Limb (tissue), 2 donors: ENCODE results near the gene TUBG2.
"Not testable (repeated sequence)": the region's sequence is repeated elsewhere in the genome, so short reads cannot be mapped to it uniquely, and the experiment has no call there.

Experiments
- DNase-seq, 2 donors: peaks; one replicate each; pipeline ENCODE4 v3.0.0-alpha.2; 2016; ENCODE audit errors: extremely low spot score in 2 of 2

Gene TUBG2

DNA sequence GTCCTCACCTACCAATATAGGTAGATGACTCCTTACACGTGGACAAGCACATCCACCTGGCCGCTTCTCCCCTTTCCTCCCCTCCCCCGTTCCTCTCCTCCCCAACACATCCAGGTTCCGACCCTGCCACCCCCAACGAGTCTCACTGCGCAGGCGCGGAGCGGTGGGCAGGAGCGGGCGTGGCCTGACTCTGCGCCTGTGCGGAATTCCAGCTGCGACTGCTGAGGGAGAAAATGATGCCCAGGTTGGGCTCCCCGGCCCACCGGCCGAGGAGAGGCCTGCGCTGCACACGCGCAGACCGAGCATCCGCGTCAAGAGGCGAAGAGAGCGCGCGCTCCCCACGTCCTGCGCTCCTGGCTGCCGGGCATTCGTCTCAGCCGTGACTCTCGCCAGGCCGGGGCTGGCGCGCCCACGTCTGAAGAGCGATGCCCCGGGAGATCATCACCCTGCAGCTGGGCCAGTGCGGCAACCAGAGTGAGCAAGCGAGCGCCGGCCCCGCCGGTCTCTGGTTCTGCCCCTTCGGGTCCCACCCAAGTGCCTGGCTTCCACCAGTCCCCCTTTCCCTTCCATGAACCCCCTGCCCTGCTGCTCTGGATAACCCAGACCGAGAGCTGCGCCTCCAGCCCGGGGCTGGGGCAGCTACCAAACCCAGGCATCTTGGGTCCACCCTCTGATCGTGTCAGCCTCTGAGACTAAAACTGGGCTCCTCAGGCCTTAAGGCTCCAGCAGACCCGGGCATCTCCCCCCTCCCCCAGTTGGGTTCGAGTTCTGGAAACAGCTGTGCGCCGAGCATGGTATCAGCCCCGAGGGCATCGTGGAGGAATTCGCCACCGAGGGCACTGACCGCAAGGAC, at the start of gene TUBG2:
Gene TUBG2 (plus strand): TSS at position 206 of the 853 bp plus-strand sequence. CDS start 220 bp downstream, at position 426.
- DNase-seq: peak; percentile 89 to 93

DNA sequence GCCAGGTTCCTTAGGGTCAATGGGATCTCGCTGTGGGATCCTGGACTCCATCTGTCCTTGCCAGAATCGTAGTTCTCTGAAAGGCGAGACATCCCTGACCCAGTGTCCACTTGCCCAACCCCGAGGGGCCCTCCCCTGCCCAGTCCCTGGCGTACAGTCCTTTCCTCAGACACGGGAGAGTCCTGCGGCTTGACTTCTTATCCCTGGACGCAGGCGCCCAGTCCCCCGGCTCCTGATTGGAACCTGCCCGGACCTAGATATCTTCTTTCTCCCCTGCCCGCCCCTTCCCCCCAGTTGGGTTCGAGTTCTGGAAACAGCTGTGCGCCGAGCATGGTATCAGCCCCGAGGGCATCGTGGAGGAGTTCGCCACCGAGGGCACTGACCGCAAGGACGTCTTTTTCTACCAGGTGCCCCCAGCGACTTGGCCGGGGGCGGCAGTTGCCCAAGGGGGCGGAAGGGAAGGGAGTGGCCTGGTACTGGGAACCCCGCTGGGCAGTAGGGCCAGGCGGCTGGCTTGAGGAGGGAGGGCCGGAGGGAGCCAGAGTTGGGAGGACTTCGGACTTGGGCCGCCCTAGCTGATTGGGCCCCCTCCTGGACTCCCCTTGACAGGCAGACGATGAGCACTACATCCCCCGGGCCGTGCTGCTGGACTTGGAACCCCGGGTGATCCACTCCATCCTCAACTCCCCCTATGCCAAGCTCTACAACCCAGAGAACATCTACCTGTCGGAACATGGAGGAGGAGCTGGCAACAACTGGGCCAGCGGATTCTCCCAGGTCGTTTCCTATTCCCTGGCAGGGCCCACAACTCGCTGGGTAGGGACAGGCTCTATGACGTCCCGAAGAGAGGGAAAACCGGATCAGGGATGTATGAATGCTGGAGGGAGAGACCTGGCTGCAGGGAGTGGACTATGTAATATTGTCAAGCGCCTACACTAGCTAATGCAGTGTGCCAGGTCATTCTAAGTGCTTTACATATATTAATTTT, 49.0 kb upstream of the TUBG2 start:
- DNase-seq: not testable (repeated sequence)

DNA sequence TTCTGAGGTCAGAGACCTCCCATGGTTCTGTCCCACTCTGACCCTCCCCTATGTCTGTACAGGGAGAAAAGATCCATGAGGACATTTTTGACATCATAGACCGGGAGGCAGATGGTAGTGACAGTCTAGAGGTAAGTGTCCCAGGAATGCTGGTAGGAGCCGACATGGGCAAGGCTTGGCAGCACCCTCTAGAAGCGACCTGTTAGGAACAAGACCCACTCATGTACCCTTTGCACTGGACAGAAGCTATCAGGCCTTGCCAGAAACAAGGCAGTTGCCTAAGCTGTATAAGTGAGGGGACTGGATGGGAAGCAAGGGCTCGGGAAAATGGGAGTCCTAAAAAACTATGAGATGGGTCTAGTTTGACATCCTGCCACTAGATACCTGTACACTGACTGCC, 47.1 kb upstream of the TUBG2 start:
- DNase-seq: no peak

DNA sequence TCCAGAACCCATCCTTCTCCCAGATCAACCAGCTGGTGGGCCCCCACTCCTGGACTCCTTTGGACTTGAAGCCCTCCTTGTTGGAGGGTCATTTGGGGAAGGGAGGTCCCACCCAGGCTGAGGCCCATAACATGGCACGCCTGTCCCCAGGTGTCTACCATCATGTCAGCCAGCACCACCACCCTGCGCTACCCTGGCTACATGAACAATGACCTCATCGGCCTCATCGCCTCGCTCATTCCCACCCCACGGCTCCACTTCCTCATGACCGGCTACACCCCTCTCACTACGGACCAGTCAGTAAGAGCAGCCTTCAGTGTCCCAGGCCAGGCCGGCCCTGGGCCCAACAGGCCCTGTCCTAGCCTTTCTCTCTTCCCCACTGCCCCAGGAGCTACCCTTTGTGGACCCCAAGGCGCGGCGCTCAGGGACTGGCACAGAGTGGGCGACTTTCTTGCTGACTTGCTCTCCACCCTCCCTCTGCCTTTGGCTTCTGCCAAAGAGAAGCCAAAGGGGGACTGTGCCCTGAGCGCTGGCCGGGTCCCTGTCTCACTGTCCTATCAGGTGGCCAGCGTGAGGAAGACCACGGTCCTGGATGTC, 45.3 kb upstream of the TUBG2 start:
- no peak for DNase-seq

DNA sequence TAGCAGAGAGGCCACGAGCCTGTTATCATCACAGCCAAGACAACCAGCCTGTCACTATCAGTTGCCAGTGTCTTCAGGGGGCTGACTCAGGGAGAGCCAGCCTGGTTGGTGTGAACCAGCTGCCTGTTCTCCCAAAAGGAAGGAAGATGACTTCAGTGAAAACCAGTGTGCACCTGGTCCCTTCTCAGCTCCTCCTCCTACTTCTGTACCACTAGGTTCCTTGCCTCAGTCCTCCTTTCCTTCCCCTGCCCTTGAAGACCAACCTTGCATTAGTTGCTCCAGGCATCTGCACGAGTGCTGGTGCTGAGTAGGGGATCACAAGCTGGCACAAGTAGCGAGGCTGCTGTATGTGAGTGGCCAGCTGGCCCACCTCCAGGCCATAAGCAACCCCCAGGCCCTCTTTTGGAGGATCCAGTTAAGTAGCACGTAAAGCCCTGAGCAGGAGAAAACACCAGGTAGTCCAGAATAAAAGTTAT, 41.1 kb upstream of the TUBG2 start:
- no peak for DNase-seq

DNA sequence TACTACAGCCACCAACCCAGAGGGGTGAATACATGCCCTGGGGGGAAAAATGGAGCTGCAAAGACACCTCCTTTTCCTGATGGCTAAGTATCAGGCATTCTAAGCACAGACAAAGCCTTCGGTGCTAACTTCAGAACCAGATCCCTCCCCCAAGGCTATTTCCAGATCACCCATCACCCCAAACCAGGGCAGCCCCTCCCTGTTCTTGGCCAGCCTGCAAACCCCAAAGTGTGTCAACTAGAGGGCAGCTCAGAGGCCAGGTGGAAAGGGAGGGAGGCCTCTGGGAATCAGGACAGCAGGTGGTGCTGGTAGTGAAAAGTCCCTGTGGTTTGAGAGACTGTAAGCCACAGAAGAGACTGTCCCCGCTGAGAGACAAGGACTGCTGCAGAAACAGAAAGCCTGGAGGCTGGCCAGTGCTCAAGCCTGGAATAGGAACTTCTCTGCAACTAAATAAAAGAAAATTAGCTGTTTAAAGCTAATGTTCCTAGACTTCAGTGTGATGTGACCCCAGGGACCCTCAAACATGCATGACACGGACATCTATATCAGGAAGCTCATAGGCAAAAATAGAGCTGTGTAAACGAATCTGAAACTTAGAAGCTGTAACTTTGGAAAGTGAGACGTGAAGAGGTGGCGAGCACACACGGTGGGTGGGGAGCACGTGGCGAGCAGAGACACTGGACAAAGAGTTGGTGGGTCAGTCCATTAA, 40.5 kb upstream of the TUBG2 start:
- peak in 1 of 2 donors; percentile 23 for DNase-seq

DNA sequence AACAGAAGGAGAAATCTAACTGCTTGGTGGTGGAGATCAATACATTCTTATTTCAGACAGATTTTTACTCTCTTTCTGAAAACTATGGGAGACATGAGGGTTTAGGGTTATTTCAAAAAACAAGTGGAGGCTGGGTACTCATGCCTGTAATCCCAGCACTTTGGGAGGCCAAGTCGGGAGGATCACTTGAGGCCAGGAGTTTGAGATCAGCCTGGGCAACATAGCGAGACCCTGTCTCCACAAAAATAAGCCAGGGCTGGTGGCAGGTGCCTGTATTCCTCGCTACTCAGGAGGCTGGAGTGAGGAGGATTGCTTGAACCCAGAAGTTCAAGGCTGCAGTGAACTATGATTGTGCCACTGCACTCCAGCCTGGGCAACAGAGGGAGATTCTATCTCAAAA, 37.1 kb upstream of the TUBG2 start:
- not testable (repeated sequence) for DNase-seq

DNA sequence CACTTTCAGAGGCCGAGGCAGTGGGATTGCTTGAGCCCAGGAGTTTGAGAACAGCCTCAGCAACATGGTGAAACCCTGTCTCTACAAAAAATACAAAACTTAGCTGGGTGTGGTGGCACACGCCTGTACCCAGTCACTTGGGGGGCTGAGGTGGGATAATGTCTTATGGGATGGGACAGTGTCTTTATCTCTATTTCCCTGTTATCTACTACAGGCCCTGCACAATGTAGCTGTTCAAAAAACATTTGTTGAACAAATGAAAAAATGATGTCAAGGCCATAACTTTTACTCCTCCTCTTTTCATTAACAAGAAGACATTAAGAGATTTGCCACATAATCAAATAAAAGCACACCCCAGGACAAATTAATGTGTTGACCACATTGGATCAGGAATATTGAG, 35.8 kb upstream of the TUBG2 start:
- DNase-seq: no peak

DNA sequence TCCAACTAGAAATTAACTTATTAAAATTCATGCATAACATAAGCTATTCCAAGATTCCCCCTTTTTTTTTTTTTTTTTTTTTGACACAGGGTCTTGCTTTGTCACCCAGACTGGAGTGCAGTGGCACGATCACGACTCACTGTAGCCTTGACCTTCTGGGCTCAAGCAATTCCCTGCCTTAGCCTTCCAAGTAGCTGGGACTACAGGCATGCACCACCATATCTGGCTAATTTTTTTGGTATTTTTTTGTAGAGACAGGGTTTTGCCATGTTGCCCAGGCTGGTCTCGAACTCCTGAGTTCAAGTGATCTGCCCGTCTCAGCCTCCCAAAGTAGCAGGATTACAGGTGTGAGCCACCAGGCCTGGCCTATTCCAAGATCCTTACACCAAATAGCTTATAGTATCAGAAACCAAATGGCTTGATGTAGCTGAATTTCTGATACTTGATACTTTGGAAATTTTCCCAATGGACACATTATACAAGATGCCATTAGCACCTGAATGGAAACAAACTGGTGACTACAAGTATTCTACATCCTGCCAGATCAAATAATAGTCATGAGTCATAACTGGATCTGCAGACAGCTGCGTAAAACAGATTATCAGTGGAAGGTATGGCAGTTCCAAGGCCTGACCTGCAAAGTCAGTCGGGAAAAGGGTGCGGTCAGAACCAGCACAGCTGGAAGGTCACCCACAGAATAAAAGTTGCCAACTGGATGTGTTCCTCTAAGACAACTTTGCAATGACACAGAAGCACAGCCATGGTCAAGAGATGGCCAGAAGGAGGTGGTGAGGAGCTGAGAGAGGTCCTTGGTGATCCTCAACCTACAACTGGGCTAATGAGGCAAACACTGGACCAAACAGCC, 35.1 kb upstream of the TUBG2 start:
- DNase-seq: no peak

DNA sequence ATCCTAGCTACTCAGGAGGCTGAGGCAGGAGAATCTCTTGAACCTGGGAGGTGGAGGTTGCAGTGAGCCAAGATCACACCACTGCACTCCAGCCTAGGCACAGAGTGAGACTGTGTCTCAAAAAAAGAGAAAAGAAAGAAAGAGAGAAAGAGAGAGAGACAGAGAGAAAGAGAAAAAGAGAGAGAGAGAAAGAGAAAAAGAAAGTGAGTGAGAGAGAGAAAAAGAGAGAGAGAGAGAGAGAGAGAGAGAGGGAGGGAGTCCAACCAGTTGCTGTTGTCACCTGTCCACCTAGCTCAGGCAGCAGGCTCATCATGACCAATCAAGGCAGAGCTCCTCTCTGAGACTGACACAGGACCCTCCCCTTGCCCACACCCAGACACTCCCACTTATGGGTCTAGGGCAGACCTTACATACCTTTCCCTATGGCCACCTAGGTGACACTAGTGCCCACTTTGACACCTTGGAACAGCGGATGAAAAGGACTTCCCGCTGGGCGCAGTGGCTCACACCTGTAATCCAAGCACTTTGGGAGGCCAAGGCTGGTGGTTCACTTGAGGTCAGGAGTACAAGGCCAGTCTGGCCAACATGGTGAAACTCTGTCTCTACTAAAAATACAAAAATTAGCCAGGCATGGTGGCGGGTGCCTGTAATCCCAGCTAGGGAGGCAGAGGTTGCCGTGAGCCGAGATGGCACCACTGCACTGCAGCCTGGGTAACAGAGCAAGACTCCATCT, 31.9 kb upstream of the TUBG2 start:
- DNase-seq: not testable (repeated sequence)

DNA sequence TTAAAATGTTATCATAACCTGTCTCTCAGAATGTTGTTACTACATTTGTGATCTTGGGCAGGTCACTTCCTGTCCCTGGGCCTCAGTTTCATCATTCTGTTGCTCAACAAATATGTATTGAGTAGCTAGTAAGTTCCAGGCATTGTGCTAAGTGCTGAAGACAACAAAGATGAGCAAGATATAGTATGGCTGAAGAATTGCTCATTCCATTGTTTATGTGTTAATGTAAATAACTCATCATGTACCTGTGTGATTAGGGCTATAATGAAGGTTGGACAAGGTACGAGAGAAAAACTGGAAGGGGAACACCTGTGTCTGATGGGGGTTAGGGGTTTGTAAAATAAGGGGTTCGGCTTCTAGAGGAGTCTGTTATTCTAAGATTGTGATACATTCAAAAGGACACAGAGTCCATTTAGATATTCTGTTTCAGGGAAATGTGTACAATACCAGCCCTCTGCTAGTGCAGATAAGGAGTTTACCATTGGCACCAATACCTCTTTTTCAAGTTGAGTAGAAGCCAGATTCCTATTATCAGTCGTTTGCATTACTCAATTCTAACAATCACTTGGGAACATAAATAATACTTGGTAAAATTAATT, 29.6 kb upstream of the TUBG2 start:
- no peak for DNase-seq

DNA sequence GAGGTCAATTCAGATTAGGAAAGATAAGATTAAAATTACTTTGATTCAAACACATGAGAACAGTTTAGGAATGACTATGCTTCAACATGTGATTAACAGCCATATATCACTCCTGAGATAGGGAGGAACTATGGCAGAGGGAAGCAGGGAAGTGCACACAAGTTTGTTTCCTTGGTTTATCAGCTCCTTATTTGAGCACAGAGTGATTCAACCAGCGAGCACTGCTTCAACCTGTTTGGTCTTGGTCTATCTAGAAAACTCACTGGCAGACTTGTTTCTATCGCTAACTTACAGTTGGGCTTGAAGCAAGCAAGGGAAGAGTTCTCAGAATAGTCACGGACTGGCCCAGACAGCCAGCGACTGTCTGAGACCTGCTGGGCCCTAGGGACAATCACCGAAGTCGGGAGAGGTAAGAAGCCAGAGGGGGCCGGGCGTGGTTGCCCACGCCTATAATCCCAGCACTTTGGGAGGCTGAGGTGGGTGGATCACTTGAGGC, 26.1 kb upstream of the TUBG2 start:
- no peak for DNase-seq

DNA sequence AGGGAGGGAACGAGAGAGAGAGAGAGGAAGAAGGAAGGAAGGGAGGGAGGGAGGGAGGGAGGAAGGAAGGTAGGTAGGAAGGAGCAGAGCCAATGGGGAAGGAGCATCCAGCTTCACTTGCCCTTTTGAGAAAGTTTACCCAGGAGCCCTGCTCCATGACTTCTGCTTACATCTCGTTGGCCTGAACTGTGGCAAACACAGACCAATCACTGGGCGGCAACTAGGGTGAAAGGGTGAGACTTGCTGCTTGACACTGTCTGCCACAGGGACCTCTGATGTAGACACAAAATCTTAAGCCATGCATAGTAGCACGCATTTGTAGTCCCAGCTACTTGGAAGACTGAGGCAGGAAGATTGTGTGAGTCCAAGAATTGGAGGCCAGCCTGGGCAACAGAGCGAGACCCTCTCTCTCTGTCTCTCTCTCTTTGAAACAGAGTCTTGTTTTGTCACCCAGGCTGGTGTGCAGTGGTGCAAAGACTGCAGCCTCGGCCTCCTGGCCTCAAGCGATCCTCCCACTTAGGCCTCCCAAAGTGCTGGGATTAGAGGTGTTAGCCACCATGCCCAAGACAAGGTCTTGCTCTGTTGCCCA, 19.5 kb upstream of the TUBG2 start:
- DNase-seq: no peak

DNA sequence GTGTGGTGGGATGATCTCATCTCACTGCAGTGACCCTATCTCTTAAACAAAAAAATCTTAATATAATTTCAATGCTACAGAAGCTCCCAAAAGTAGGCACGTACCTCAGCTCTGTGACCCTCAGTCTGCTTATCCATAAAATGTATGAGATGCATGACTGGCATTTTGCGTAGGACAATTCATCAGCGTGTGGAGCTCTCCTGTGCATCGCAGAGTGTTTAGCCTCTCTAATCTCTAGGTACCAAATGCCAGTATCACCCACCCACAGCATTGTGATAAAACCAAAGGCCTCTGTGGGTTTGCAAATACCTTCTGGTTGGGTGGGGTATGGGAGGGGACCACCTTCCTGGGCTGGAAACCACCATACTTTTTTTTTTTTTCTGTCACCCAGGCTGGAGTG, 19.0 kb upstream of the TUBG2 start:
- no peak for DNase-seq

DNA sequence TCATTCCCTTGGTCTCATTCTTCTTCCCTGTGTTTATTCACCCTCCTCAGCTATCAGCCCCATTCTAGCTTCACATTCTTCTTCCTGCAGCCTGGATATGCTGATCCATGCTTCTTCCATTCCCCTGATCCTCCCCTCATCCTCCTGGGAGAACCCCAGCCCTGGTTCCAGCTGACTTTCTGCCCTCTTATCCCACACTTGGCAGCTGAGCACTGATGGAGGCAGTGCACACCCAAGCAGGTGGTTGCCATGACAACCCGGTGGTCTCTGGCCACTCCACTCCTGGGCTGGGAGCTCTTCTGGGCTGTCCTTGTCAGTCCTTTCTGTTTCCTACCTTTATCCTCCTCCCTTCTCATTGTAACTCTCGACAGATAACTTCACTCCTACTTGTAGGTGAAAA, 16.7 kb upstream of the TUBG2 start:
- DNase-seq: no peak

DNA sequence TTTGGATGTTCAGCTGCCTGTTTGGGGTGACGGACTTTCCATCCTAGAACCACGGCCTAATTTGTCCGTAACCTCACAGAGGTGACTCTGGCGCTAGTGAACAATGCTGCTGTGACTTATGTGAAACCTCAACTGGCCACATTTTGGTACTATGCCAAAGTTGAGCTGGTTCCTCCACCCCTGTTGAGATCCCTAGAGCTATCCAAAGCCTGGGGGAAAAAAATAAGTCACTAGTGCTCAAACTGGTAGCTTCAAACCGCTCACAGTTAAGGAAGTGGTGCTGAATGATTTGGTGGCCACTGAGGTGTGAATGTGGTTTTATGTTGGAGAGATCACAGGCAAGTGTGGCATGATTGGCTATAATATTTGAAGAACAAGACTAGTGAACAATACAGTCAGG, 11.3 kb upstream of the TUBG2 start:
- DNase-seq: no peak

DNA sequence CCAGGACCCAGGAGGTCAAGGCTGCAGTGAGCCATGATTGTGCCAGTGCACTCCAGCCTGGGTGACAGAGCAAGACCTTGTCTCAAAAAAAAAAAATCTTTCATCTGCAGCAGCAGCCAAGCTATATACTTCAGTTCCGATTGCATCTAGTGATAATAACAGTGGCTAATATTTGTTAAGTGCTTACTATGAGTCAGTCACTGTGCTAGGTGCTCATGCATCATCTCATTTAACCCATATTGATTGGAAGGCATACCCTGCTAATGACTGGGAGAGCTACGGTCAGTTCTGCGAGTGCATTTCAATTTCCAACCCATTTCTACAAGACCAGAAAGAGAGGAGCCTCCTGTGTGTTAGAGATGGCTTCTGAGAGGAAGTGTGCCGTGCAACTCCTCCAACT, 7.7 kb upstream of the TUBG2 start:
- no peak for DNase-seq
